IMR-90 (cell line): ENCODE results near the gene HAUS3. TPM values are rescaled to one million over a fixed set of nuclear protein-coding genes. Genes with fewer than 3 reads are reported as not detected.

ENCODE experiments used
- ATAC-seq: fragments of 200-7000 bp; cut with Tn5 transposase; 2 replicates; pipeline ENCODE4 v1.9.1; 2020; ENCODE audit warnings: low read depth, mild to moderate bottlenecking, moderate library complexity
- BruUV-seq: library from RNA; stranded (reverse); fragments of 400-500 nt; replicated peaks from 2 replicates; lab custom pipeline; 2021; lab: Mats Ljungman, UMichigan
- CTCF ChIA-PET: fragments of 300-600 bp; formaldehyde crosslinking; extraction: SDS; loops from one replicate; lab custom pipeline; 2021; ENCODE audit warnings: antibody characterized with exemption; lab: Yijun Ruan, JAX
- POLR2A ChIA-PET: fragments of 300-600 bp; sonication (Branson Sonifier 250); formaldehyde crosslinking; loops from one replicate; lab custom pipeline; 2022; ENCODE audit warnings: antibody characterized with exemption; ENCODE audit not compliant: unreplicated experiment; lab: Charles Lee
- DNase-seq: peaks from one replicate; pipeline ENCODE4 v3.0.0; 2013
- H2AFZ ChIP-seq: replicated peaks from 2 replicates; pipeline ENCODE3; 2013; ENCODE audit warnings: low read length, mild to moderate bottlenecking; ENCODE audit not compliant: poor library complexity
- H2AK5ac ChIP-seq: 2 replicates; pipeline ENCODE4 v1.6.1; 2013; ENCODE audit warnings: low read depth, low read length, inconsistent platforms
- H2AK9ac ChIP-seq: replicated peaks from 2 replicates; pipeline ENCODE3; 2013; ENCODE audit warnings: mild to moderate bottlenecking, low read depth, low read length, moderate library complexity; ENCODE audit not compliant: poor library complexity
- H2BK120ac ChIP-seq: 2 replicates; pipeline ENCODE4 v1.6.1; 2013; ENCODE audit warnings: low read depth, low read length, inconsistent platforms
- H2BK15ac ChIP-seq: 3 replicates; pipeline ENCODE4 v1.6.1; 2013; ENCODE audit warnings: low read depth, low read length, inconsistent platforms
- H2BK20ac ChIP-seq: 2 replicates; pipeline ENCODE4 v1.6.1; 2013; ENCODE audit warnings: low read depth, mild to moderate bottlenecking, inconsistent platforms, low read length, moderate library complexity
- H2BK5ac ChIP-seq: 2 replicates; pipeline ENCODE4 v1.6.1; 2013; ENCODE audit warnings: mild to moderate bottlenecking, low read depth, low read length, inconsistent platforms; ENCODE audit not compliant: poor library complexity, severe bottlenecking
- H3K14ac ChIP-seq: replicated peaks from 2 replicates; pipeline ENCODE4 v1.6.1; 2013; ENCODE audit warnings: low read depth, low read length, inconsistent platforms
- H3K18ac ChIP-seq: 2 replicates; pipeline ENCODE4 v1.6.1; 2013; ENCODE audit warnings: low read depth, low read length, control low read depth
- H3K23ac ChIP-seq: 2 replicates; pipeline ENCODE4 v1.6.1; 2013; ENCODE audit warnings: low read depth, low read length, inconsistent platforms
- H3K27ac ChIP-seq: 2 replicates; pipeline ENCODE4 v1.5.1; 2013; ENCODE audit warnings: mild to moderate bottlenecking, control low read depth, low read length; ENCODE audit not compliant: insufficient read depth
- H3K27me3 ChIP-seq: 2 replicates; pipeline ENCODE4 v1.6.1; 2013; ENCODE audit warnings: low read length; ENCODE audit not compliant: control insufficient read depth, insufficient read depth
- H3K36me3 ChIP-seq: 2 replicates; pipeline ENCODE4 v1.6.1; 2013; ENCODE audit warnings: low read length, mixed read lengths; ENCODE audit not compliant: control insufficient read depth, insufficient read depth
- H3K4ac ChIP-seq: 2 replicates; pipeline ENCODE4 v1.6.1; 2013; ENCODE audit warnings: low read depth, low read length, inconsistent platforms
- H3K4me1 ChIP-seq: 2 replicates; pipeline ENCODE4 v1.6.1; 2013; ENCODE audit warnings: low read length, mixed read lengths; ENCODE audit not compliant: control insufficient read depth, insufficient read depth
- H3K4me2 ChIP-seq: 2 replicates; pipeline ENCODE4 v1.6.1; 2013; ENCODE audit warnings: low read depth, mild to moderate bottlenecking, control low read depth, low read length, moderate library complexity
- H3K4me3 ChIP-seq: 2 replicates; pipeline ENCODE4 v1.5.1; 2013; ENCODE audit warnings: low read depth, mild to moderate bottlenecking, control low read depth, low read length, moderate library complexity; ENCODE audit not compliant: insufficient read depth
- H3K56ac ChIP-seq: 2 replicates; pipeline ENCODE4 v1.6.1; 2013; ENCODE audit warnings: low read length, inconsistent platforms; ENCODE audit not compliant: insufficient read depth; ENCODE audit errors: extremely low read depth
- H3K79me1 ChIP-seq, 2 experiments: 2 replicates each; pipeline ENCODE4 v1.6.1; 2013; ENCODE audit warnings: low read length in 2 of 2, inconsistent platforms in 1 of 2, low read depth in 1 of 2
- H3K9ac ChIP-seq: 2 replicates; pipeline ENCODE4 v1.6.1; 2013; ENCODE audit warnings: low read depth, low read length, control low read depth
- H3K9me1 ChIP-seq: 2 replicates; pipeline ENCODE4 v1.6.1; 2013; ENCODE audit warnings: low read length, inconsistent platforms; ENCODE audit not compliant: insufficient read depth
- H3K9me3 ChIP-seq: 2 replicates; pipeline ENCODE4 v1.6.1; 2013; ENCODE audit warnings: low read length; ENCODE audit not compliant: control insufficient read depth, insufficient read depth
- H4K20me1 ChIP-seq: 2 replicates; pipeline ENCODE4 v1.6.1; 2013; ENCODE audit warnings: low read length, inconsistent platforms; ENCODE audit not compliant: insufficient read depth
- H4K5ac ChIP-seq: 2 replicates; pipeline ENCODE4 v1.6.1; 2013; ENCODE audit warnings: mild to moderate bottlenecking, low read depth, low read length, control low read depth
- H4K8ac ChIP-seq, 2 experiments: 2 replicates each; pipeline ENCODE4 v1.6.1; 2013; ENCODE audit warnings: low read depth in 2 of 2, low read length in 2 of 2, control low read depth in 1 of 2, inconsistent platforms in 1 of 2
- H4K91ac ChIP-seq: 2 replicates; pipeline ENCODE4 v1.6.1; 2013; ENCODE audit warnings: low read depth, low read length, inconsistent platforms; ENCODE audit not compliant: insufficient read depth
- WGBS, 2 experiments: methylation state at CpG; one replicate each; pipeline versions ENCODE4 v1.1.5 to v1.1.7; 2013; ENCODE audit warnings: missing lambda C conversion rate in 2 of 2; ENCODE audit not compliant: insufficient read length in 1 of 2; ENCODE audit errors: extremely low coverage in 2 of 2; 5-methylcytosine and 5-hydroxymethylcytosine counted together
- dilution Hi-C: fragments of 300-500 bp; cut with HindIII; formaldehyde crosslinking; loops from one replicate; pipeline ENCODE4 v1.14.3; 2018; ENCODE audit warnings: low sequenced_read_pairs; ENCODE audit not compliant: unreplicated experiment
- in situ Hi-C: fragments of 300-500 bp; cut with MboI; formaldehyde crosslinking; loops from 3 replicates; pipeline ENCODE4 v1.14.3; 2019; ENCODE audit warnings: low sequenced_read_pairs, inconsistent platforms, mixed read lengths
- intact Hi-C: fragments of 100-400 bp; cut with micrococcal nuclease; formaldehyde crosslinking; loops from 2 replicates; pipeline ENCODE4 v1.10.0; 2022
- polyA plus RNA-seq, 3 experiments: library from polyadenylated mRNA; depleted of rRNA; stranded (reverse); fragments of >200 nt; gene quantifications; 2 replicates each; pipeline ENCODE4 v1.2.3, GENCODE V29; 2012; ENCODE audit warnings: low replicate concordance in 1 of 3
- total RNA-seq: library from RNA; depleted of rRNA; stranded (reverse); fragments of >200 nt; gene quantifications from 2 replicates; pipeline ENCODE4 v1.2.3, GENCODE V29; 2012
- TF ChIP-seq, protein P1 (sequence below): fragments of 150-350 bp; IDR thresholded peaks from 2 replicates; pipeline ENCODE4 v1.6.1; 2017; ENCODE audit warnings: mild to moderate bottlenecking, antibody characterized with exemption, low read length, low read depth

Gene HAUS3
- total and polyA plus RNA-seq, 2 of the 4 experiments (the other 2 are of a cell fraction) = 4.3 to 4.8 TPM

DNA sequence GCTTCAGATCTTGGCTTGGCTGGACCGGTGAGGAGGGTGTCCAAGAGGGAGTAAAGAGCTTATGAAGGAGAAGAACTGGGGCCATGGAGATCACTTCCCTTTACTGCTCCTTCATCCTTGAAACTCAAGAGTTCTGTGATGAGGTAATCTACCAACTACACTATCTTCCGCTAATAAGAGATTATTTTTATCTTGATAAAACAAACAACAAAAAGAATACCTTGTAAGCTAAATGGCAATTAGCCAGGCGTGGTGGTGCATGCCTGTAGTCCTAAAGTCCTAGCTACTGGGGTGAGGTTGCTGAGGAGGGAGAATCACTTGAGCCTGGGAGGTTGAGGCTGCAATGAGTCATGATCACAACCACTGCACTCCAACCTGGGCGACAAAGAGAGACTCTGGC is 47.4 kb downstream of the HAUS3 start:
- Histone ChIP-seq H4K20me1 (no peaks in the 10 kb centered on the region), H3K4ac (no peak overlapping the region), H2AK5ac (no peak overlapping the region), H3K9ac (no peak overlapping the region), H4K91ac (no peak overlapping the region), H2AK9ac (no peak overlapping the region), H3K27ac (no peak overlapping the region), H3K4me3 (no peak overlapping the region), H2BK120ac (no peak overlapping the region), H2BK5ac (no peak overlapping the region), H3K4me1 (no peaks in the 10 kb centered on the region), H3K14ac (no peak overlapping the region), H3K27me3 (no peaks in the 10 kb centered on the region), H4K5ac (no peak overlapping the region), H3K79me1 (no peaks in the 10 kb centered on the region), H3K23ac (no peak overlapping the region), H2BK15ac (no peak overlapping the region), H3K56ac (no peak overlapping the region), H3K9me3 (no peaks in the 10 kb centered on the region), H3K18ac (no peak overlapping the region), H4K8ac (no peak overlapping the region), H3K9me1 (no peaks in the 10 kb centered on the region), H2BK20ac (no peak overlapping the region), H3K4me2 (no peak overlapping the region), H3K36me3 (no peaks in the 10 kb centered on the region), H2AFZ (no peak overlapping the region)
- in situ Hi-C loops = no loop called here
- DNase-seq (peak; percentile 10), ATAC-seq (no peak)
- BruUV-seq = no TSS peak
- dilution Hi-C loops = no loop called here
- no CpG with 5 or more reads among the region's 4 CpGs for WGBS, 2 experiments
- POLR2A ChIA-PET = no interaction called here
- CTCF ChIA-PET = interaction anchor here (1.2 kb wide), 1 partner anchor 26 kb away, joined by 3 read pairs; no protein-coding TSS in a partner anchor
- TF ChIP-seq, protein P1, sequence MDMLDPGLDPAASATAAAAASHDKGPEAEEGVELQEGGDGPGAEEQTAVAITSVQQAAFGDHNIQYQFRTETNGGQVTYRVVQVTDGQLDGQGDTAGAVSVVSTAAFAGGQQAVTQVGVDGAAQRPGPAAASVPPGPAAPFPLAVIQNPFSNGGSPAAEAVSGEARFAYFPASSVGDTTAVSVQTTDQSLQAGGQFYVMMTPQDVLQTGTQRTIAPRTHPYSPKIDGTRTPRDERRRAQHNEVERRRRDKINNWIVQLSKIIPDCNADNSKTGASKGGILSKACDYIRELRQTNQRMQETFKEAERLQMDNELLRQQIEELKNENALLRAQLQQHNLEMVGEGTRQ = no peak
- intact Hi-C loops = no loop called here
